Spleen (tissue), 11 donors: ENCODE data around the gene EIF5A. TPM values are rescaled to one million over a fixed set of nuclear protein-coding genes. Genes with fewer than 3 reads are reported as not detected.
A peak's percentile ranks its signal among the peaks of the same experiment; 100 is the strongest.

ENCODE experiments used
- DNase-seq: peaks from one replicate; pipeline ENCODE4 v3.0.0-alpha.2; 2020
- H3K27ac ChIP-seq, 8 donors: fragments of 200-600 bp; sonication (generic) in 7 of 8; 1 replicate in 4 of 8; 2 replicates in 4 of 8; pipeline versions ENCODE4 v1.5.0 to v1.8.0; 2016 to 2021; ENCODE audit warnings: inconsistent platforms in 4 of 8, mild to moderate bottlenecking in 4 of 8, moderate library complexity in 1 of 8
- H3K27me3 ChIP-seq, 7 donors: fragments of 200-600 bp; sonication (generic) in 6 of 7; replicated peaks in 1 of 7; 1 replicate in 4 of 7; 2 replicates in 3 of 7; pipeline versions ENCODE4 v1.5.0 to v1.8.0; 2016 to 2021; ENCODE audit warnings: inconsistent platforms in 3 of 7, mild to moderate bottlenecking in 1 of 7
- H3K36me3 ChIP-seq, 6 donors: fragments of 200-600 bp; sonication (generic) in 5 of 6; 1 replicate in 4 of 6; 2 replicates in 2 of 6; pipeline versions ENCODE4 v1.5.0 to v1.8.0; 2016 to 2021; ENCODE audit warnings: inconsistent platforms in 2 of 6
- H3K4me1 ChIP-seq, 6 donors: fragments of 200-600 bp; sonication (generic) in 5 of 6; 1 replicate in 3 of 6; 2 replicates in 3 of 6; pipeline versions ENCODE4 v1.5.0 to v1.8.0; 2016 to 2021; ENCODE audit warnings: inconsistent platforms in 3 of 6
- H3K4me3 ChIP-seq, 8 donors: fragments of 200-600 bp; sonication (generic) in 7 of 8; 1 replicate in 4 of 8; 2 replicates in 4 of 8; pipeline versions ENCODE4 v1.5.0 to v1.8.0; 2016 to 2021; ENCODE audit warnings: inconsistent platforms in 4 of 8, mild to moderate bottlenecking in 4 of 8, moderate library complexity in 2 of 8
- H3K9me3 ChIP-seq, 8 donors: fragments of 200-600 bp; sonication (generic) in 7 of 8; 1 replicate in 4 of 8; 2 replicates in 4 of 8; pipeline versions ENCODE4 v1.5.0 to v1.8.0; 2016 to 2021; ENCODE audit warnings: inconsistent platforms in 4 of 8
- CTCF ChIP-seq, 11 experiments: fragments of 200-600 bp in 7 of 11; fragments of 450-650 bp in 4 of 11; sonication (generic) in 4 of 11; IDR thresholded peaks in 8 of 11; conservative IDR thresholded peaks in 3 of 11; 1 replicate in 7 of 11; 2 replicates in 4 of 11; pipeline versions ENCODE4 v1.4.0 to v1.8.0; 2016 to 2021; ENCODE audit warnings: antibody characterized with exemption in 11 of 11, inconsistent platforms in 4 of 11, mild to moderate bottlenecking in 1 of 11
- POLR2A ChIP-seq, 3 donors: fragments of 450-650 bp; IDR thresholded peaks; one replicate each; pipeline ENCODE4 v1.5.1; 2017; ENCODE audit warnings: antibody characterized with exemption in 3 of 3, mild to moderate bottlenecking in 1 of 3
- POLR2AphosphoS5 ChIP-seq, 3 donors: sonication (generic); formaldehyde crosslinking; IDR thresholded peaks; one replicate each; pipeline ENCODE4 v1.5.1; 2017; ENCODE audit warnings: antibody characterized with exemption in 3 of 3
- WGBS, 5 donors: extraction: QIAGEN DNeasy Blood & Tissue Kit in 3 of 5; methylation state at CpG; one replicate each; pipeline versions ENCODE4 v1.1.5 to v1.1.7; 2013 to 2018; 5-methylcytosine and 5-hydroxymethylcytosine counted together
- intact Hi-C: fragments of 100-400 bp; cut with DNase I; formaldehyde crosslinking; loops from one replicate; pipeline ENCODE4 v1.15.0; 2023; ENCODE audit warnings: low total_unique reads
- polyA plus RNA-seq, 3 donors: library from polyadenylated mRNA; stranded (reverse); fragments of 200-250 nt; gene quantifications; one replicate each; pipeline ENCODE4 v1.2.1, GENCODE V29; 2013
- total RNA-seq, 7 donors: library from RNA; depleted of rRNA in 3 of 7; stranded (reverse); fragments of >200 nt in 3 of 7; fragmentation: NEBNext Ultra II Directional in 4 of 7; extraction: Animal tissue kit (Norgen Biotek cat#: 25700) in 4 of 7; gene quantifications; one replicate each; pipeline versions ENCODE4 v1.1.0 to v1.2.1, GENCODE V29; 2016 to 2021
- donor health status: healthy with polysubstance abuse.
- donor health status: DM: no; HTN: no; CAD: no; lungs with moderate emphysema.
- donor health status: DM: no; HTN: no; CAD: no.
- donor health status: Bipolar disorder and iron deficiency.
- donor health status: healthy.
- donor health status: DM: no; HTN: no; CAD: no.
- donor health status: DM: yes; HTN: yes; CAD: no.

The EIF5A gene
- total and polyA plus RNA-seq, 10 donors: 117 to 426 (median 268) TPM

DNA sequence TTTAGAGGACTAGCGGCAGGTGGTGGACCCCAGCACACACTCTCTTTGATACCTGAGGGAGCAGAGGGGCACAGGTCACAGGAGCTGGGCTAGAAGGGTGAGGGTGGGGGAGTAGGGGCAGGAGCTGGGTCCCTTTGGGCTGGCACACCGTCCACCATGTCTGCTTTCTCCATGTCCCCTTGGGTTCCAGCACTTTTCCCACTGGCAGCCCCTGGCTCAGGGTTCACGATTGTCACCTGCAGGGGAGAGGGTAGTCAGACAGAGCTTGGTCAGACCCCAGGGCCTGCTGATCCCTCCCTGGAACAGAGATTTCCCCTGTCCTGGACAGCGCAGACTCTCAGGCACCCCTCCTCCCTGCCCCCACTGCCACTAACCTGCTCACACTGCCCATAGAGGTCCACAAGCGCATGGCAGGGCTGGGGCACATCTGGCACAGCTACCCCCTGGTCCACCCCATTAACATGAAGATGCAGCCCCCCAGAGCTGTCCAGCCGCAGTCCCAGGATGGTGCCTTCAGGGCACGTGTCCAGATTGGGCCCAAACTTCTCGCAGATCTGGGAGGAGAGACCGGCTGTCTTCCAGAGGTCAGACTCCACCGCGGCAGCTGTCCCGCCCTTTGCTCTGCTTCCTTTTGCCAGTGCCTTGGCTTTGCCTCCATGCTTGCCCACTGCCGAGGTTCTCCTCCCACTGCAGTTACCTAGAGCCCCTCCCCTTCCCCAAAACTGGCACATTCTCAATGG is 10.9 kb downstream of the EIF5A start:
- H3K36me3 ChIP-seq: peaks cover 0 to 85% (median 65%) of the 10 kb centered on the region in 6 donors

DNA sequence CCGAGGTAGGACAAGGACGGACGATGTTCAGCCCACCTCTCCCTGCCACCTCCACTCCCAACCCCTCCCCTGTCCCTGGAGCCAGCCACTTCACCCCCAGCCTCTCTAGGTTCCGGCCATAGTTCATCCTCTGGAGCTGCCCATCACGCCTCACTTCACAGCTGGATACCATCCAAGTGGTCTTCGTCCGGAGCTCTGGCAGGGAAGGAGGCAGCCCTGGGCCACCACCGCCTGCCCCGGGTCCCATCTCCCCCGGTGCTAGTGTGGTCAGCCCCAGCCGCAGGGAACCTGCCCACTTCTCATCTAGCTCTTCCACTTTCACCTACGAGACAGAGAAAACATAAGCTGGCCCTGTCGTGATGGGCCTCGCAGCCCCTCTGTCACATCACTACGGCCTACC is 14.0 kb downstream of the EIF5A start:
- H3K4me3 ChIP-seq: no peak overlapping the region

More for the DNA sequence above, 10.9 kb downstream of the EIF5A start:
- H3K27ac ChIP-seq: no peak overlapping the region
- intact Hi-C loops: no loop called here
- H3K27me3 ChIP-seq: no peaks in the 10 kb centered on the region
- no peak overlapping the region for H3K4me3 ChIP-seq
- no peak for DNase-seq
- TF ChIP-seq POLR2AphosphoS5 (IDR thresholded peaks at IDR 0.05): peak in 1 of 3 donors; percentile 8
- no peak for TF ChIP-seq POLR2A (IDR thresholded peaks at IDR 0.05)
- TF ChIP-seq CTCF (IDR thresholded peaks at IDR 0.05 in 8 of 11, conservative IDR thresholded peaks at IDR 0.05 in 3 of 11): no peak
- WGBS, 5 donors: 88 to 94% (median 93%) methylated on average over 10 to 13 of the region's 13 CpGs
- no peaks in the 10 kb centered on the region for H3K9me3 ChIP-seq
- H3K4me1 ChIP-seq: peaks cover 16 to 39% (median 27%) of the 10 kb centered on the region in 6 donors

GRCh38 chr17:7322520-7323194 is 15.2 kb downstream of the EIF5A start:
- H3K27me3 ChIP-seq: no peaks in the 10 kb centered on the region
- TF ChIP-seq POLR2A (IDR thresholded peaks at IDR 0.05) (no peak), POLR2AphosphoS5 (IDR thresholded peaks at IDR 0.05) (peak in 1 of 3 donors; percentile 21), CTCF (IDR thresholded peaks at IDR 0.05 in 8 of 11, conservative IDR thresholded peaks at IDR 0.05 in 3 of 11) (no peak)
- H3K27ac ChIP-seq: no peak overlapping the region
- DNase-seq: no peak
- WGBS, 5 donors: 96 to 99% (median 97%) methylated on average over 11 to 22 of the region's 22 CpGs
- peaks cover 0 to 98% (median 75%) of the 10 kb centered on the region in 6 donors for H3K36me3 ChIP-seq
- intact Hi-C loops: no loop called here
- peaks cover under 1 to 24% (median 11%) of the 10 kb centered on the region in 6 donors for H3K4me1 ChIP-seq
- H3K9me3 ChIP-seq: no peaks in the 10 kb centered on the region
- no peak overlapping the region for H3K4me3 ChIP-seq

More for the DNA sequence above, 14.0 kb downstream of the EIF5A start:
- TF ChIP-seq POLR2AphosphoS5 (IDR thresholded peaks at IDR 0.05) (peak in 1 of 3 donors; percentile 15), CTCF (IDR thresholded peaks at IDR 0.05 in 8 of 11, conservative IDR thresholded peaks at IDR 0.05 in 3 of 11) (no peak)
- peaks cover 0 to 25% (median 12%) of the 10 kb centered on the region in 6 donors for H3K4me1 ChIP-seq
- H3K27me3 ChIP-seq: no peaks in the 10 kb centered on the region
- H3K27ac ChIP-seq: no peak overlapping the region
- H3K36me3 ChIP-seq: peaks cover 0 to 100% (median 81%) of the 10 kb centered on the region in 6 donors
- intact Hi-C loops: no loop called here
- 93 to 97% (median 93%) methylated on average over 15 of the region's 15 CpGs for WGBS, 5 donors
- H3K9me3 ChIP-seq: no peaks in the 10 kb centered on the region
- DNase-seq: no peak
